ENCODE results near the gene GLUL. TPM values are rescaled to one million over a fixed set of nuclear protein-coding genes. Genes with fewer than 3 reads are reported as not detected.

GLUL gene
- total RNA-seq, 1 donor, result 417 TPM

DNA sequence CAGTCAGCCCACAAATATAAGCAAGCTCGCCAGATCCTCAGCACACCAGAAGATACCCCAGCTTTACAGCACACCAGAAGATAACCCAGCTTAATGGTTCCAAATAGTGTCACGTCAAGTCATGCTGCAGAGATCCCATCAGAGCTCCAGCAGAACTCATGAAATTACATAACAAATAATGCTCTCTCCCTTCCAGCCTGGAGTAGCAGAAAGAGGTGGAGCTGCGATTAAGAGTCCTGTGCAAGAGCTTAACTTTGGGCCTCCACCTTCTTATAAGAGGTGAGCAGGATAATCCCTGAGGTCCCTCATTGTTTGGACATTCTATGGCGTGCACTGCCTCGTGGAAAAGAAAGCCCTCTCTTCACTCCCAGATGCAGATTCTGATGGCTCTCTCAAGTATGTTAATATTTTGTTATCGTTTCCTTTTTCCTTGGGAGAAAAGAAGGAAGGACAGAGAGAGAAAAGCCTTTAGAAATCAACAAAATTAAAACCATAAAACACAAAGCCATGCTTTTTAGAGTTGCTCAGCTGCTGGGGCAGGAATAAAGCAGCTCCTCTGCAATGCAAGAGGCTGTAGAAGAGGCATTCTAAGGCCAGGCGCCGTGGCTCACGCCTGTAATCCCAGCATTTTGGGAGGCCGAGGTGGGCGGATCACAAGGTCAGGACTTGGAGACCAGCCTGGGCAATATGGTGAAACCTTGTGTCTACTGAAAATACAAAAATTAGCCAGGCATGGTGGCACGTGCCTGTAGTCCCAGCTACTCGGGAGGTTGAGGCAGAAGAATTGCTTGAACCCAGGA is 59.1 kb downstream of the GLUL start:
- Histone ChIP-seq H3K27me3 (ENCODE audit: insufficient read depth, low read length) (no peaks in the 10 kb centered on the region), H3K4me3 (ENCODE audit: low read length) (no peak overlapping the region), H3K9me3 (ENCODE audit: low read depth, low read length) (no peaks in the 10 kb centered on the region), H3K4me1 (ENCODE audit: insufficient read depth, low read length) (peaks cover 4% of the 10 kb centered on the region)

Other genes starting within 250 kb of the GLUL start
- gene TEDDM1, start 8.9 kb upstream of the GLUL start, total RNA-seq, result not detected
- not detected for gene RGSL1, start 58.4 kb upstream of the GLUL start, total RNA-seq
- 2.9 TPM for gene RNASEL, start 197.5 kb upstream of the GLUL start, total RNA-seq
- 4.3 TPM for gene RGS16, start 212.6 kb upstream of the GLUL start, total RNA-seq